VCaP (cell line): ENCODE data around the gene ALDH4A1.

ENCODE experiments used
- H3K27ac ChIP-seq: fragments of 450-650 bp; 2 replicates; pipeline ENCODE4 v1.5.1; 2017
- CTCF ChIP-seq: fragments of 450-650 bp; conservative IDR thresholded peaks from 2 replicates; pipeline ENCODE4 v1.5.1; 2017; ENCODE audit warnings: mild to moderate bottlenecking, moderate library complexity

ALDH4A1 gene

GRCh38 chr1:18861590-18861989 is 40.8 kb downstream of the ALDH4A1 start:
- no peak for TF ChIP-seq CTCF
- no peak overlapping the region for H3K27ac ChIP-seq

GRCh38 chr1:18861082-18861481 is 41.3 kb downstream of the ALDH4A1 start:
- TF ChIP-seq CTCF, result no peak
- no peak overlapping the region for H3K27ac ChIP-seq

DNA sequence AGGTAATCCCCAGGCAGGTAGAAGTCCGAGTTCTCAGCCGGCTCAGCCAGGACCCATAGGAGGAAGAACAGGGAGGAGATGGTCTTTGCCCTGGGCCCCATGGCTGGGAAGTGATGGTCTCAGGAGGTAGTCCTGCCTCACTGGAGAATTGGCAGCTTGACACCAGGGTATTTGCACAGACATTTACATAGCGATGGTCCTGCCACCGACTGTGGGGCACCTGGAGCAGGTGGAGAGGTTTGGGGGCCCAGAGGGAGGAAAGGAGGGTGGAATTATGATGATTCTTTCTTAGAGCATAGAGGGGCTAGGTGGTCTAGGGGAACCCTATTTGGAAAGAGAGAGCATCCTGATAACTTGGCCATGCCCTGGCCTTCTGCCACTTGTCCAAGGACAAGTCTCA is 42.8 kb downstream of the ALDH4A1 start, which contains the start of gene TAS1R2:
TAS1R2 (minus strand) TSS at position 101 of the 400 bp plus-strand sequence; CDS start at position 101, 0 bp downstream.
- no peak for TF ChIP-seq CTCF
- no peak within 1 kb of the TSS for H3K27ac ChIP-seq

GRCh38 chr1:18858070-18858688 is 44.2 kb downstream of the ALDH4A1 start:
- no peak for TF ChIP-seq CTCF
- no peak overlapping the region for H3K27ac ChIP-seq

DNA sequence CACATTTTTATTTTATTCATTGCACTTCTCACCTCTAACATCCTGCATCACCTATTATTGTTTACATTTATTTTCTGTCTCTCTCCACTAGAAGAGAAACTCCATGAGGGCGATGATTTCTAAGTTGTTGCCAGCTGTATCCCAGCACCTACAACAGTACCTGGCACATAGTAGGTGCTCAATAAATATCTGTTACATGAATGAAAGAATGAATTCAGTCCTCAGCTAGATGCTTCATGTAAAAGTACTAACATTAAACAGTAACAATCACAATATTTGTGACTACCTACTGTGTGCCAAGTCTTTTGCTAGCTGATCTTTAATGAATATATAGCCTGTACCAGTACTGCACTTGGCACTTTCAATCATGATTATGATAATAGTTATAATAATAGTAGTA is 45.9 kb downstream of the ALDH4A1 start:
- no peak overlapping the region for H3K27ac ChIP-seq
- no peak for TF ChIP-seq CTCF

DNA sequence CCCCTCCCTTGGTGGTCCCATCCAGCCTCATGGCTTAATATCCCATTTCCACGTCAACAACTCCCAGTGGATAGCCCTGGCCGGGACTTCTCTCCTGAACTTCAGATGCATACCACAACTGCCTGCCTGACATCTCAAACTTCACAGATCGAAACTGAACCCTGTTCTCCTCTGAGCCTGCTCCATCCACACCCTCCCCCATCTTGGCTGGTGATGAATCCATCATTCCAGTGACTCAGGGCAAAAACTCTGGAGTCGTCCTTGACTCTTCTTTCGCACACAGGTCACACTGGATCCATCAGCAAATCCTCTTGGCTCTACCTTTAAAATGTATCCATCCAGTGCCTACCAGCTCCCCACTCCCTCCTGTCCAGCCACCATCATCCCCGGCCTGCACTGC is 46.8 kb downstream of the ALDH4A1 start:
- no peak overlapping the region for H3K27ac ChIP-seq
- no peak for TF ChIP-seq CTCF

- no peak overlapping the region for H3K27ac ChIP-seq
- TF ChIP-seq CTCF, result no peak
These were observed 47.9 kb downstream of the ALDH4A1 start for GRCh38 chr1:18854331-18855025.
